Tibial nerve (tissue), 4 donors: Measurements from ENCODE around the gene ZBED5.

Source experiments
- EP300 ChIP-seq, 2 donors: sonication (generic); formaldehyde crosslinking; IDR thresholded peaks; one replicate each; pipeline ENCODE4 v1.6.1; 2017; ENCODE audit warnings: antibody characterized with exemption in 2 of 2, mild to moderate bottlenecking in 1 of 2
- POLR2A ChIP-seq, 2 donors: fragments of 450-650 bp; IDR thresholded peaks; one replicate each; pipeline ENCODE4 v1.6.1; 2017; ENCODE audit warnings: antibody characterized with exemption in 2 of 2, mild to moderate bottlenecking in 2 of 2, moderate library complexity in 2 of 2
- TF ChIP-seq, protein P1 (sequence below), 5 experiments: fragments of 200-600 bp in 3 of 5; fragments of 450-650 bp in 2 of 5; sonication (generic) in 3 of 5; IDR thresholded peaks; one replicate each; pipeline ENCODE4 v1.5.1; 2016 to 2019; ENCODE audit warnings: antibody characterized with exemption in 5 of 5, mild to moderate bottlenecking in 3 of 5, moderate library complexity in 2 of 5

DNA sequence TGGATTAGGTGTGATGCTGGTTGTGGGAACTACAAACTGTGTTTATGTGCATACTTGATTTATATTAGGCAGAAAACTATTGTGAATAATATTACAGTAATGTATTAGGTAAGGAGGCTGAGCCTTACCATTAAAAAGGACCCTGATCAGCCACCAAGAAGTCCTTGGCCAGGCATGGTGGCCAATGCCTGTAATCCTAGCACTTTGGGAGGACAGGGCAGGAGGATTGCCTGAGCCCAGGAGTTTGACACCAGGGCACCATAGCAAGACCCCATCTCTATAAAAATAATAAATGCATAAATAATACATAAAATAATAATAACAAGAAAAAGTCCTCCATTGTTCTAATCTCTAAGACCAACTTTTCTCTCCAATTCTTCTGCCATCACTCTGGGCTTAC, 3.2 kb upstream of the ZBED5 start:
- TF ChIP-seq, protein P1, sequence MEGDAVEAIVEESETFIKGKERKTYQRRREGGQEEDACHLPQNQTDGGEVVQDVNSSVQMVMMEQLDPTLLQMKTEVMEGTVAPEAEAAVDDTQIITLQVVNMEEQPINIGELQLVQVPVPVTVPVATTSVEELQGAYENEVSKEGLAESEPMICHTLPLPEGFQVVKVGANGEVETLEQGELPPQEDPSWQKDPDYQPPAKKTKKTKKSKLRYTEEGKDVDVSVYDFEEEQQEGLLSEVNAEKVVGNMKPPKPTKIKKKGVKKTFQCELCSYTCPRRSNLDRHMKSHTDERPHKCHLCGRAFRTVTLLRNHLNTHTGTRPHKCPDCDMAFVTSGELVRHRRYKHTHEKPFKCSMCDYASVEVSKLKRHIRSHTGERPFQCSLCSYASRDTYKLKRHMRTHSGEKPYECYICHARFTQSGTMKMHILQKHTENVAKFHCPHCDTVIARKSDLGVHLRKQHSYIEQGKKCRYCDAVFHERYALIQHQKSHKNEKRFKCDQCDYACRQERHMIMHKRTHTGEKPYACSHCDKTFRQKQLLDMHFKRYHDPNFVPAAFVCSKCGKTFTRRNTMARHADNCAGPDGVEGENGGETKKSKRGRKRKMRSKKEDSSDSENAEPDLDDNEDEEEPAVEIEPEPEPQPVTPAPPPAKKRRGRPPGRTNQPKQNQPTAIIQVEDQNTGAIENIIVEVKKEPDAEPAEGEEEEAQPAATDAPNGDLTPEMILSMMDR (IDR thresholded peaks at IDR 0.05), result no peak
- TF ChIP-seq POLR2A (IDR thresholded peaks at IDR 0.05) (no peak), EP300 (IDR thresholded peaks at IDR 0.05) (no peak)
